HG03135 (cell line): Measurements from ENCODE around the gene SEPSECS.
A peak's percentile ranks its signal among the peaks of the same experiment; 100 is the strongest.

Experiments
- ATAC-seq: cut with Tn5 transposase; IDR thresholded peaks from one replicate; pipeline ENCODE4 v1.9.1; 2021; ENCODE audit warnings: mild to moderate bottlenecking, moderate library complexity; ENCODE audit not compliant: unreplicated experiment

The SEPSECS gene

GRCh38 chr4:25111648-25112196 is 48.5 kb downstream of the SEPSECS start:
- ATAC-seq = no peak

- no peak for ATAC-seq
These were observed 49.5 kb downstream of the SEPSECS start for GRCh38 chr4:25110527-25111329.

- no peak for ATAC-seq
These were observed 50.7 kb downstream of the SEPSECS start for GRCh38 chr4:25109511-25109910.

GRCh38 chr4:25108556-25108955 is 51.7 kb downstream of the SEPSECS start:
- no peak for ATAC-seq

- ATAC-seq = no peak
These were observed 52.3 kb downstream of the SEPSECS start for GRCh38 chr4:25107827-25108516.

GRCh38 chr4:25106363-25107151 is 53.7 kb downstream of the SEPSECS start:
- ATAC-seq = no peak

GRCh38 chr4:25104591-25104990 is 55.7 kb downstream of the SEPSECS start:
- ATAC-seq = no peak

GRCh38 chr4:25103418-25103817 is 56.8 kb downstream of the SEPSECS start:
- ATAC-seq = no peak

GRCh38 chr4:25101836-25102235 is 58.4 kb downstream of the SEPSECS start:
- ATAC-seq = no peak

- ATAC-seq = no peak
These were observed 59.5 kb downstream of the SEPSECS start for GRCh38 chr4:25100710-25101109.

- ATAC-seq = no peak
These were observed 60.2 kb downstream of the SEPSECS start for GRCh38 chr4:25100021-25100555.

- no peak for ATAC-seq
These were observed 61.0 kb downstream of the SEPSECS start for GRCh38 chr4:25098964-25099891.

GRCh38 chr4:25096981-25097443 is 63.2 kb downstream of the SEPSECS start:
- ATAC-seq = no peak

- no peak for ATAC-seq
These were observed 63.8 kb downstream of the SEPSECS start for GRCh38 chr4:25096251-25096980.

- no peak for ATAC-seq
These were observed 64.4 kb downstream of the SEPSECS start for GRCh38 chr4:25095837-25096236.

GRCh38 chr4:25092139-25092538 is 68.1 kb downstream of the SEPSECS start:
- ATAC-seq = peak; percentile 43

- ATAC-seq = no peak
These were observed 69.7 kb downstream of the SEPSECS start for GRCh38 chr4:25090516-25090915.

GRCh38 chr4:25089051-25089763 is 71.0 kb downstream of the SEPSECS start:
- no peak for ATAC-seq
